ENCODE measurements around the gene CLUH. TPM values are rescaled to one million over a fixed set of nuclear protein-coding genes. Genes with fewer than 3 reads are reported as not detected.

Gene CLUH
- total and polyA plus RNA-seq, 2 donors (not counting 1 experiment from before 2014, with no cell fraction given), result 53.1 to 64.6 TPM

DNA sequence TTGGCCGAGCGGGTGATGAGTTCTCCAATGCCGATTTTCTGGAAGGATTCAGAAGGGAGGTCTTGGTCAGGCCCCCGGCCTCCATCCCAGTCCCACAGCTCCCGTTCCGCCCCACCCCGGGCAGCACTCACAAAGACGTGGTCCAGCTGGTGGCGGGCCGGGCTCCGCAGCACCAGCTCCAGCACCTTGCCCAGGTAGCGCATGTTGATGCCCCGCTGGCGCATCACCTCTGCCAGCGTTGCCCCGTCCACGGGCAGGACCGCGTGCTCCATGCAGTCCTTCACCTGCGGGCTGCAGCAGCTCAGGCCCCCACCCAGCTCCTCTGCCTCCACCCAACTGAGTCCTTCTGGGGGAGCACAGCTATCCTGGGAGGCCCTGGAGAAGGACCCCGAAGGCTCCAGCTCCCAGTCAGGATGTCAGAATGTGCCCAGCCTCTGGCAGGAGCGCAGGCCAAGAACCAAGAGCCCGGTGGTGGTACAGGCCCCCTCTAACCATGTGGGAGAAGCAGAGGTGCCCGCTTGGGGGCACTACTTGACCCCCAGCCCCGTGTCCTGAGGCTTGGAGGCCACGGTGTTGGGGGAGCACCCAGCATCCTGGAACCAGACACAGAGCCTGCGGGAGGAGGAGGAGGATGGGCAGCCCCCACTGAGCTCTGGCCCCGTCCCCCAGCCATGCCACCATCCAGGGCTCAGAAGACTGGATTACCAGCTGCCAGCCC lies 16.2 kb downstream of the CLUH start:
- H3K4me2 ChIP-seq (replicated peaks; ENCODE audit: low read depth, low read length, poor library complexity, severe bottlenecking), result no peak overlapping the region
- H3K36me3 ChIP-seq (replicated peaks in 1 of 2; ENCODE audit: control extremely low read depth in 1 of 2, control insufficient read depth in 1 of 2, extremely low read depth in 1 of 2, insufficient read depth in 2 of 2, low read length in 1 of 2), result peaks cover 0 to 53% of the 10 kb centered on the region in 2 experiments
- WGBS (ENCODE audit: insufficient coverage), result 95% methylated on average over 27 of the region's 28 CpGs
- intact Hi-C loops (cut with micrococcal nuclease), result no loop called here
- no peak overlapping the region for H3K9ac ChIP-seq (ENCODE audit: low read length)
- ChIA-PET POLR2A (interaction anchor here (0.5 kb wide), 1 partner anchor 234 kb away, joined by 4 read pairs; no protein-coding TSS in a partner anchor), CTCF (no interaction called here)
- no peaks in the 10 kb centered on the region for H3K9me3 Mint-ChIP-seq (ENCODE audit: insufficient read depth)
- H3K4me3 Mint-ChIP-seq, result no peak overlapping the region
- no peak overlapping the region for H3K27ac Mint-ChIP-seq
- no peak overlapping the region for H3K4me3 ChIP-seq (ENCODE audit: control extremely low read depth in 1 of 5, extremely low read depth in 1 of 5, insufficient read depth in 1 of 5, low read depth in 2 of 5, low read length in 4 of 5)
- H3K9me3 ChIP-seq (ENCODE audit: control extremely low read depth in 1 of 3, control insufficient read depth in 2 of 3, insufficient read depth in 1 of 3, low read length in 2 of 3), result no peaks in the 10 kb centered on the region
- H3K27me3 Mint-ChIP-seq, result no peaks in the 10 kb centered on the region
- DNase-seq (no peak), ATAC-seq (ENCODE audit: low read depth) (no peak)
- H3K27ac ChIP-seq (ENCODE audit: low read length in 2 of 2), result no peak overlapping the region
- no peaks in the 10 kb centered on the region for H3K79me2 ChIP-seq (ENCODE audit: control insufficient read depth, insufficient read depth, low read length)
- no peaks in the 10 kb centered on the region for H3K4me1 Mint-ChIP-seq
- TF ChIP-seq, protein P1, sequence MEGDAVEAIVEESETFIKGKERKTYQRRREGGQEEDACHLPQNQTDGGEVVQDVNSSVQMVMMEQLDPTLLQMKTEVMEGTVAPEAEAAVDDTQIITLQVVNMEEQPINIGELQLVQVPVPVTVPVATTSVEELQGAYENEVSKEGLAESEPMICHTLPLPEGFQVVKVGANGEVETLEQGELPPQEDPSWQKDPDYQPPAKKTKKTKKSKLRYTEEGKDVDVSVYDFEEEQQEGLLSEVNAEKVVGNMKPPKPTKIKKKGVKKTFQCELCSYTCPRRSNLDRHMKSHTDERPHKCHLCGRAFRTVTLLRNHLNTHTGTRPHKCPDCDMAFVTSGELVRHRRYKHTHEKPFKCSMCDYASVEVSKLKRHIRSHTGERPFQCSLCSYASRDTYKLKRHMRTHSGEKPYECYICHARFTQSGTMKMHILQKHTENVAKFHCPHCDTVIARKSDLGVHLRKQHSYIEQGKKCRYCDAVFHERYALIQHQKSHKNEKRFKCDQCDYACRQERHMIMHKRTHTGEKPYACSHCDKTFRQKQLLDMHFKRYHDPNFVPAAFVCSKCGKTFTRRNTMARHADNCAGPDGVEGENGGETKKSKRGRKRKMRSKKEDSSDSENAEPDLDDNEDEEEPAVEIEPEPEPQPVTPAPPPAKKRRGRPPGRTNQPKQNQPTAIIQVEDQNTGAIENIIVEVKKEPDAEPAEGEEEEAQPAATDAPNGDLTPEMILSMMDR (IDR thresholded peaks at IDR 0.05), result no peak
- TF ChIP-seq EZH2 (IDR thresholded peaks at IDR 0.05; ENCODE audit: borderline replicate concordance, insufficient read depth, low read depth, low read length, poor library complexity, severe bottlenecking), result no peak
- no peak overlapping the region for H2AFZ ChIP-seq (ENCODE audit: insufficient read depth, low read depth, low read length, poor library complexity, severe bottlenecking)
- H4K20me1 ChIP-seq (ENCODE audit: control insufficient read depth, insufficient read depth, low read length, poor library complexity, severe bottlenecking), result no peaks in the 10 kb centered on the region
- H3K27me3 ChIP-seq (replicated peaks in 1 of 4; ENCODE audit: control extremely low read depth in 1 of 4, control insufficient read depth in 3 of 4, insufficient read depth in 4 of 4, low read length in 3 of 4), result no peaks in the 10 kb centered on the region
- peaks cover 0 to 5% of the 10 kb centered on the region in 2 donors for H3K4me1 ChIP-seq (ENCODE audit: control insufficient read depth in 2 of 2, insufficient read depth in 2 of 2, low read length in 2 of 2)

Data from B cell (primary cell).